Stimulated activated CD8-positive, alpha-beta memory T cell treated with anti-CD3 and anti-CD28 coated beads, Interleukin-2, amount 100 ng/mL, for 48 hours (primary cell): ENCODE measurements around the gene PLEKHA5.
"Not testable (repeated sequence)": the region's sequence is repeated elsewhere in the genome, so short reads cannot be mapped to it uniquely, and the experiment has no call there.

Experiments
- DNase-seq, 2 donors: peaks; one replicate each; pipeline ENCODE4 v3.0.0-alpha.2; 2020; ENCODE audit warnings: low read depth in 2 of 2

Gene PLEKHA5

GRCh38 chr12:19129486-19130223, at the start of gene PLEKHA5:
Gene PLEKHA5 (plus strand): TSS chr12:19129733. CDS start chr12:19129800, 67 bp downstream.
- peak; percentile 9 to 23 for DNase-seq

GRCh38 chr12:19080918-19081317, 48.6 kb upstream of the PLEKHA5 start:
- DNase-seq: no peak

- no peak for DNase-seq
Observed at GRCh38 chr12:19082365-19082911, 47.1 kb upstream of the PLEKHA5 start.

GRCh38 chr12:19084547-19084946, 45.0 kb upstream of the PLEKHA5 start:
- DNase-seq: no peak

GRCh38 chr12:19085090-19085489, 44.4 kb upstream of the PLEKHA5 start:
- no peak for DNase-seq

GRCh38 chr12:19088606-19089005, 40.9 kb upstream of the PLEKHA5 start:
- no peak for DNase-seq

- DNase-seq: not testable (repeated sequence)
Observed at GRCh38 chr12:19092482-19092881, 37.1 kb upstream of the PLEKHA5 start.

GRCh38 chr12:19093218-19093617, 36.3 kb upstream of the PLEKHA5 start:
- DNase-seq: no peak

- no peak for DNase-seq
Observed at GRCh38 chr12:19095331-19095730, 34.2 kb upstream of the PLEKHA5 start.

GRCh38 chr12:19095756-19096480, 33.6 kb upstream of the PLEKHA5 start:
- no peak for DNase-seq

GRCh38 chr12:19105463-19105862, 24.1 kb upstream of the PLEKHA5 start:
- DNase-seq: no peak

- no peak for DNase-seq
Observed at GRCh38 chr12:19107750-19108149, 21.8 kb upstream of the PLEKHA5 start.

- DNase-seq: no peak
Observed at GRCh38 chr12:19110221-19110940, 19.2 kb upstream of the PLEKHA5 start.

- no peak for DNase-seq
Observed at GRCh38 chr12:19113464-19113863, 16.1 kb upstream of the PLEKHA5 start.

- no peak for DNase-seq
Observed at GRCh38 chr12:19115285-19115684, 14.2 kb upstream of the PLEKHA5 start.

- DNase-seq: no peak
Observed at GRCh38 chr12:19119440-19119839, 10.1 kb upstream of the PLEKHA5 start.

GRCh38 chr12:19120795-19121194, 8.7 kb upstream of the PLEKHA5 start:
- no peak for DNase-seq

GRCh38 chr12:19121449-19122018, 8.0 kb upstream of the PLEKHA5 start:
- no peak for DNase-seq

- no peak for DNase-seq
Observed at GRCh38 chr12:19125325-19125724, 4.2 kb upstream of the PLEKHA5 start.

GRCh38 chr12:19127270-19127669, 2.3 kb upstream of the PLEKHA5 start:
- no peak for DNase-seq

GRCh38 chr12:19128485-19128884, 1.0 kb upstream of the PLEKHA5 start:
- DNase-seq: no peak

- DNase-seq: no peak
Observed at GRCh38 chr12:19129122-19129485, 429 bp upstream of the PLEKHA5 start.
